ENCODE results near the gene PRKCH. TPM values are rescaled to one million over a fixed set of nuclear protein-coding genes. Genes with fewer than 3 reads are reported as not detected.

Gene PRKCH
- total RNA-seq, 2 donors from 2014 or later = 24.6 to 73.6 TPM

GRCh38 chr14:61296151-61296550 lies 25.2 kb upstream of the PRKCH start:
- ATAC-seq (ENCODE audit: insufficient number of reproducible peaks, low FRiP score, low read depth) (no peak), DNase-seq (ENCODE audit: low spot score) (no peak)

GRCh38 chr14:61296719-61297502 lies 24.5 kb upstream of the PRKCH start:
- Histone ChIP-seq H3K27ac (no peak overlapping the region), H3K4me1 (ENCODE audit: control insufficient read depth in 1 of 2, low read depth in 2 of 2) (no peaks in the 10 kb centered on the region), H3K4me3 (no peak overlapping the region), H3K36me3 (no peaks in the 10 kb centered on the region), H3K27me3 (replicated peaks; ENCODE audit: insufficient read depth) (no peaks in the 10 kb centered on the region), H3K9me3 (no peaks in the 10 kb centered on the region)
- ATAC-seq (ENCODE audit: insufficient number of reproducible peaks, low FRiP score, low read depth) (no peak), DNase-seq (ENCODE audit: low spot score) (no peak)
- peak; percentile 37 for TF ChIP-seq CTCF (IDR thresholded peaks at IDR 0.05)

More at GRCh38 chr14:61296151-61296550, 25.2 kb upstream of the PRKCH start:
- H3K36me3 ChIP-seq = no peaks in the 10 kb centered on the region
- H3K27ac ChIP-seq = no peak overlapping the region
- no peaks in the 10 kb centered on the region for H3K4me1 ChIP-seq (ENCODE audit: control insufficient read depth in 1 of 2, low read depth in 2 of 2)
- no peak for TF ChIP-seq CTCF (IDR thresholded peaks at IDR 0.05)
- no peaks in the 10 kb centered on the region for H3K27me3 ChIP-seq (replicated peaks; ENCODE audit: insufficient read depth)
- no peaks in the 10 kb centered on the region for H3K9me3 ChIP-seq
- no peak overlapping the region for H3K4me3 ChIP-seq

GRCh38 chr14:61297581-61297980 lies 23.8 kb upstream of the PRKCH start:
- no peak overlapping the region for H3K27ac ChIP-seq
- H3K4me1 ChIP-seq (ENCODE audit: control insufficient read depth in 1 of 2, low read depth in 2 of 2) = no peaks in the 10 kb centered on the region
- ATAC-seq (ENCODE audit: insufficient number of reproducible peaks, low FRiP score, low read depth) (no peak), DNase-seq (ENCODE audit: low spot score) (no peak)
- TF ChIP-seq CTCF (IDR thresholded peaks at IDR 0.05) = no peak
- no peaks in the 10 kb centered on the region for H3K27me3 ChIP-seq (replicated peaks; ENCODE audit: insufficient read depth)
- H3K36me3 ChIP-seq = no peaks in the 10 kb centered on the region
- no peaks in the 10 kb centered on the region for H3K9me3 ChIP-seq
- H3K4me3 ChIP-seq = no peak overlapping the region

GRCh38 chr14:61298824-61299223 lies 22.6 kb upstream of the PRKCH start:
- TF ChIP-seq CTCF (IDR thresholded peaks at IDR 0.05) = no peak

GRCh38 chr14:61300209-61300608 lies 21.2 kb upstream of the PRKCH start:
- ATAC-seq (ENCODE audit: insufficient number of reproducible peaks, low FRiP score, low read depth) = no peak

More at GRCh38 chr14:61298824-61299223, 22.6 kb upstream of the PRKCH start:
- Histone ChIP-seq H3K9me3 (no peaks in the 10 kb centered on the region), H3K4me3 (no peak overlapping the region), H3K4me1 (ENCODE audit: control insufficient read depth in 1 of 2, low read depth in 2 of 2) (no peaks in the 10 kb centered on the region), H3K27me3 (replicated peaks; ENCODE audit: insufficient read depth) (no peaks in the 10 kb centered on the region), H3K27ac (no peak overlapping the region), H3K36me3 (no peaks in the 10 kb centered on the region)
- no peak for DNase-seq (ENCODE audit: low spot score)
- ATAC-seq (ENCODE audit: insufficient number of reproducible peaks, low FRiP score, low read depth) = no peak

More at GRCh38 chr14:61300209-61300608, 21.2 kb upstream of the PRKCH start:
- Histone ChIP-seq H3K4me3 (no peak overlapping the region), H3K27me3 (replicated peaks; ENCODE audit: insufficient read depth) (no peaks in the 10 kb centered on the region), H3K9me3 (no peaks in the 10 kb centered on the region), H3K27ac (no peak overlapping the region), H3K4me1 (ENCODE audit: control insufficient read depth in 1 of 2, low read depth in 2 of 2) (no peaks in the 10 kb centered on the region), H3K36me3 (no peaks in the 10 kb centered on the region)
- TF ChIP-seq CTCF (IDR thresholded peaks at IDR 0.05) = no peak
- DNase-seq (ENCODE audit: low spot score) = no peak

Measured in thoracic aorta (tissue), 2 donors.